HCT116 (cell line): ENCODE measurements around the gene QPCT. TPM values are rescaled to one million over a fixed set of nuclear protein-coding genes. Genes with fewer than 3 reads are reported as not detected.

Experiments
- ATAC-seq: fragments of 200-7000 bp; cut with Tn5 transposase; 2 replicates; pipeline ENCODE4 v1.9.1; 2020; ENCODE audit warnings: mild to moderate bottlenecking, moderate library complexity
- BruUV-seq: library from RNA; stranded (reverse); fragments of 400-500 nt; replicated peaks from 2 replicates; lab custom pipeline; 2021; lab: Mats Ljungman, UMichigan
- CTCF ChIA-PET: fragments of 300-600 bp; sonication (Branson Sonifier 250); formaldehyde crosslinking; loops from one replicate; lab custom pipeline; 2021; ENCODE audit warnings: antibody characterized with exemption; lab: Charles Lee
- POLR2A ChIA-PET: fragments of 300-600, 350-600 bp; sonication (Branson Sonifier 250); formaldehyde crosslinking; loops from one replicate; lab custom pipeline; 2021; ENCODE audit warnings: antibody characterized with exemption; lab: Charles Lee
- RAD21 ChIA-PET, 2 experiments: fragments of 300-600 bp; sonication (Branson Sonifier 250); formaldehyde crosslinking; loops; one replicate each; lab custom pipeline; 2023; ENCODE audit warnings: low total read pairs in 2 of 2; ENCODE audit not compliant: uncharacterized antibody in 2 of 2, unreplicated experiment in 2 of 2, low non-redundant PET in 1 of 2; lab: Charles Lee
- DNase-seq: peaks from one replicate; pipeline ENCODE4 v3.0.0-alpha.2; 2010; ENCODE audit warnings: low read depth, low spot score
- H2AFZ ChIP-seq: fragments of 200-600 bp; shearing (Covaris generic), sonication (generic); 2 replicates; pipeline ENCODE4 v1.6.1; 2017; ENCODE audit warnings: low read depth, mixed run types, mixed read lengths, antibody characterized with exemption, low read length; ENCODE audit not compliant: poor library complexity, severe bottlenecking
- H3K27ac ChIP-seq: 2 replicates; pipeline ENCODE4 v1.5.1; 2012; ENCODE audit warnings: low read depth, low read length
- H3K27me3 ChIP-seq: fragments of 200-600 bp; sonication (generic); 2 replicates; pipeline ENCODE4 v1.6.1; 2016; ENCODE audit warnings: mixed run types, low read length, mixed read lengths; ENCODE audit not compliant: insufficient read depth
- H3K36me3 ChIP-seq, 2 experiments: fragments of 200-500 bp in 1 of 2; fragments of 200-600 bp in 1 of 2; sonication (Bioruptor generic) in 1 of 2; sonication (generic) in 1 of 2; 2 replicates each; pipeline versions ENCODE4 v1.5.1 to v1.6.1; 2014 to 2016; ENCODE audit warnings: low read length in 2 of 2, inconsistent platforms in 1 of 2, mixed read lengths in 1 of 2, mixed run types in 1 of 2; ENCODE audit not compliant: insufficient read depth in 2 of 2, control insufficient read depth in 1 of 2
- H3K4me1 ChIP-seq, 2 experiments: fragments of 200-600 bp in 1 of 2; sonication (generic) in 1 of 2; 2 replicates each; pipeline versions ENCODE4 v1.5.1 to v1.6.1; 2012 to 2017; ENCODE audit warnings: low read length in 2 of 2, inconsistent platforms in 1 of 2, mild to moderate bottlenecking in 1 of 2, mixed read lengths in 1 of 2, mixed run types in 1 of 2, moderate library complexity in 1 of 2; ENCODE audit not compliant: insufficient read depth in 2 of 2, control insufficient read depth in 1 of 2
- H3K4me2 ChIP-seq: fragments of 200-600 bp; sonication (generic); 2 replicates; pipeline ENCODE4 v1.6.1; 2017; ENCODE audit warnings: mixed run types, low read length, mixed read lengths
- H3K4me3 ChIP-seq, 2 experiments: fragments of 200-600 bp in 1 of 2; sonication (generic) in 1 of 2; replicated peaks in 1 of 2; 2 replicates each; pipeline ENCODE4 v1.5.1; 2011 to 2016; ENCODE audit warnings: low read length in 2 of 2, control low read depth in 1 of 2, low read depth in 1 of 2, mild to moderate bottlenecking in 1 of 2, mixed read lengths in 1 of 2, mixed run types in 1 of 2
- H3K79me2 ChIP-seq: fragments of 200-600 bp; sonication (generic); 2 replicates; pipeline ENCODE4 v1.6.1; 2017; ENCODE audit warnings: mild to moderate bottlenecking, mixed run types, low read length, moderate library complexity, mixed read lengths; ENCODE audit not compliant: insufficient read depth
- H3K9ac ChIP-seq: fragments of 200-600 bp; sonication (generic); 2 replicates; pipeline ENCODE4 v1.6.1; 2016; ENCODE audit warnings: low read length, mixed read lengths
- H3K9me2 ChIP-seq: fragments of 200-600 bp; sonication (generic), shearing (Covaris generic); 2 replicates; pipeline ENCODE4 v1.6.1; 2017; ENCODE audit warnings: mixed run types, mild to moderate bottlenecking, moderate library complexity; ENCODE audit not compliant: insufficient read depth
- H3K9me3 ChIP-seq, 2 experiments: fragments of 200-500 bp in 1 of 2; fragments of 200-600 bp in 1 of 2; sonication (Bioruptor generic) in 1 of 2; sonication (generic) in 1 of 2; 2 replicates each; pipeline ENCODE4 v1.6.1; 2014 to 2017; ENCODE audit warnings: low read length in 2 of 2, mixed read lengths in 2 of 2, inconsistent platforms in 1 of 2, low read depth in 1 of 2, mild to moderate bottlenecking in 1 of 2, mixed run types in 1 of 2, moderate library complexity in 1 of 2; ENCODE audit not compliant: control insufficient read depth in 1 of 2, insufficient read depth in 1 of 2
- H4K20me1 ChIP-seq: fragments of 200-600 bp; sonication (generic), shearing (Covaris generic); 2 replicates; pipeline ENCODE4 v1.6.1; 2017; ENCODE audit warnings: mixed run types, mild to moderate bottlenecking, moderate library complexity; ENCODE audit not compliant: insufficient read depth
- CEBPB ChIP-seq: IDR thresholded peaks from 2 replicates; pipeline ENCODE4 v1.6.1; 2012; ENCODE audit warnings: low read depth
- ELF1 ChIP-seq: IDR thresholded peaks from 2 replicates; pipeline ENCODE4 v1.6.1; 2012; ENCODE audit warnings: low read depth, borderline replicate concordance
- EZH2phosphoT487 ChIP-seq: fragments of 200-600 bp; IDR thresholded peaks from 2 replicates; pipeline ENCODE4 v1.6.1; 2018; ENCODE audit warnings: antibody characterized with exemption, borderline replicate concordance
- POLR2A ChIP-seq: IDR thresholded peaks from 2 replicates; pipeline ENCODE4 v1.7.0; 2011; ENCODE audit warnings: borderline replicate concordance; ENCODE audit not compliant: insufficient read depth, insufficient read length; ENCODE audit errors: extremely low read depth
- RAD21 ChIP-seq: IDR thresholded peaks from 2 replicates; pipeline ENCODE4 v1.6.1; 2012; ENCODE audit warnings: low read depth, mild to moderate bottlenecking
- SIN3A ChIP-seq: IDR thresholded peaks from 2 replicates; pipeline ENCODE4 v1.6.1; 2012; ENCODE audit warnings: low read depth
- SP1 ChIP-seq: IDR thresholded peaks from 2 replicates; pipeline ENCODE4 v1.6.1; 2012; ENCODE audit warnings: low read depth
- SRF ChIP-seq: IDR thresholded peaks from 2 replicates; pipeline ENCODE4 v1.6.1; 2012; ENCODE audit warnings: low read depth
- TCF7L2 ChIP-seq: IDR thresholded peaks from 2 replicates; pipeline ENCODE4 v1.7.0; 2011; ENCODE audit warnings: borderline replicate concordance, inconsistent platforms; ENCODE audit not compliant: insufficient read depth, insufficient read length; ENCODE audit errors: extremely low read depth
- ZFX ChIP-seq: fragments of 450-650 bp; IDR thresholded peaks from 2 replicates; pipeline ENCODE4 v1.6.1; 2017
- ZNF274 ChIP-seq: fragments of 200-500 bp; sonication (Bioruptor generic); IDR thresholded peaks from 2 replicates; pipeline ENCODE4 v1.6.1; 2014; ENCODE audit warnings: mild to moderate bottlenecking, low read depth, low read length, inconsistent platforms
- intact Hi-C: fragments of 100-400 bp; cut with micrococcal nuclease; formaldehyde crosslinking; loops from 2 replicates; pipeline ENCODE4 v1.10.0; 2022
- total RNA-seq: library from RNA; stranded (reverse); gene quantifications from one replicate; pipeline ENCODE4 v1.2.1, GENCODE V29; 2021; ENCODE audit not compliant: unreplicated experiment
- TF ChIP-seq, protein P1 (sequence below): IDR thresholded peaks from 2 replicates; pipeline ENCODE4 v1.6.1; 2011; ENCODE audit warnings: mild to moderate bottlenecking, low read length, moderate library complexity; ENCODE audit not compliant: insufficient replicate concordance; ENCODE audit errors: extremely low read depth
- TF ChIP-seq, protein P2 (sequence below): IDR thresholded peaks from 2 replicates; pipeline ENCODE4 v1.6.1; 2012
- TF ChIP-seq, protein P3 (sequence below): IDR thresholded peaks from 2 replicates; pipeline ENCODE4 v1.6.1; 2012; ENCODE audit warnings: low read depth

Gene QPCT
- total RNA-seq, 1 experiment from 2014 or later = not detected

DNA sequence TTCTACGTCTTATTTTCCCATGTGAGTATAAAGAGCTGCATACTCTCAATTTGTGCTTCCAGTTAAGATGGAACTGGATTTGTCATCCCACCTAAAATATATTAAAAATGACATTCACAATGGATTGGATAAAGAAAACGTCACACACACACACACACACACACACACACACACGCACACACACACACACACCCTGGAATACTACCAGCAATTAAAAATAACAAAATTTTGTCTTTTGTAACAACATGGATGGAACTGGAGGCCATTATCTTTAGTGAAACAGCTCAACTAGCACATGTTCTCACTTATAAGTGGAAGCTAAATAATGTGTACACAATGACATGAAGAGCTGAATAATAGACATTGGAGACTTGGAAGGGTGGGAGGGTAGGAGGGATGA is 3.8 kb upstream of the QPCT start:
- H3K79me2 ChIP-seq = no peaks in the 10 kb centered on the region
- POLR2A ChIA-PET = interaction anchor here (0.6 kb wide), 1 partner anchor 9 kb away, joined by 3 read pairs; no protein-coding TSS in a partner anchor
- H3K27me3 ChIP-seq = no peaks in the 10 kb centered on the region
- no peaks in the 10 kb centered on the region for H3K4me1 ChIP-seq
- H3K9me3 ChIP-seq = no peaks in the 10 kb centered on the region
- BruUV-seq = no TSS peak
- intact Hi-C loops = no loop called here
- no peaks in the 10 kb centered on the region for H4K20me1 ChIP-seq
- no peaks in the 10 kb centered on the region for H3K9me2 ChIP-seq
- H2AFZ ChIP-seq = no peak overlapping the region
- H3K36me3 ChIP-seq = no peaks in the 10 kb centered on the region
- RAD21 ChIA-PET = no interaction called here
- DNase-seq = no peak
- CTCF ChIA-PET = interaction anchor here (1.2 kb wide), 1 partner anchor 55 kb away, joined by 3 read pairs; no protein-coding TSS in a partner anchor
- H3K4me3 ChIP-seq = no peak overlapping the region
- ATAC-seq = no peak
- no peak for TF ChIP-seq POLR2A
- no peak for TF ChIP-seq TCF7L2
- TF ChIP-seq RAD21 = no peak
- no peak for TF ChIP-seq EZH2phosphoT487
- no peak for TF ChIP-seq ZNF274
- no peak for TF ChIP-seq CEBPB
- TF ChIP-seq, protein P1, sequence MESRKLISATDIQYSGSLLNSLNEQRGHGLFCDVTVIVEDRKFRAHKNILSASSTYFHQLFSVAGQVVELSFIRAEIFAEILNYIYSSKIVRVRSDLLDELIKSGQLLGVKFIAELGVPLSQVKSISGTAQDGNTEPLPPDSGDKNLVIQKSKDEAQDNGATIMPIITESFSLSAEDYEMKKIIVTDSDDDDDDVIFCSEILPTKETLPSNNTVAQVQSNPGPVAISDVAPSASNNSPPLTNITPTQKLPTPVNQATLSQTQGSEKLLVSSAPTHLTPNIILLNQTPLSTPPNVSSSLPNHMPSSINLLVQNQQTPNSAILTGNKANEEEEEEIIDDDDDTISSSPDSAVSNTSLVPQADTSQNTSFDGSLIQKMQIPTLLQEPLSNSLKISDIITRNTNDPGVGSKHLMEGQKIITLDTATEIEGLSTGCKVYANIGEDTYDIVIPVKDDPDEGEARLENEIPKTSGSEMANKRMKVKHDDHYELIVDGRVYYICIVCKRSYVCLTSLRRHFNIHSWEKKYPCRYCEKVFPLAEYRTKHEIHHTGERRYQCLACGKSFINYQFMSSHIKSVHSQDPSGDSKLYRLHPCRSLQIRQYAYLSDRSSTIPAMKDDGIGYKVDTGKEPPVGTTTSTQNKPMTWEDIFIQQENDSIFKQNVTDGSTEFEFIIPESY = no peak
- no peak for TF ChIP-seq SIN3A
- no peak for TF ChIP-seq SRF
- TF ChIP-seq, protein P2, sequence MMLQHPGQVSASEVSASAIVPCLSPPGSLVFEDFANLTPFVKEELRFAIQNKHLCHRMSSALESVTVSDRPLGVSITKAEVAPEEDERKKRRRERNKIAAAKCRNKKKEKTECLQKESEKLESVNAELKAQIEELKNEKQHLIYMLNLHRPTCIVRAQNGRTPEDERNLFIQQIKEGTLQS = no peak
- TF ChIP-seq ZFX = no peak
- TF ChIP-seq ELF1 = no peak
- TF ChIP-seq, protein P3, sequence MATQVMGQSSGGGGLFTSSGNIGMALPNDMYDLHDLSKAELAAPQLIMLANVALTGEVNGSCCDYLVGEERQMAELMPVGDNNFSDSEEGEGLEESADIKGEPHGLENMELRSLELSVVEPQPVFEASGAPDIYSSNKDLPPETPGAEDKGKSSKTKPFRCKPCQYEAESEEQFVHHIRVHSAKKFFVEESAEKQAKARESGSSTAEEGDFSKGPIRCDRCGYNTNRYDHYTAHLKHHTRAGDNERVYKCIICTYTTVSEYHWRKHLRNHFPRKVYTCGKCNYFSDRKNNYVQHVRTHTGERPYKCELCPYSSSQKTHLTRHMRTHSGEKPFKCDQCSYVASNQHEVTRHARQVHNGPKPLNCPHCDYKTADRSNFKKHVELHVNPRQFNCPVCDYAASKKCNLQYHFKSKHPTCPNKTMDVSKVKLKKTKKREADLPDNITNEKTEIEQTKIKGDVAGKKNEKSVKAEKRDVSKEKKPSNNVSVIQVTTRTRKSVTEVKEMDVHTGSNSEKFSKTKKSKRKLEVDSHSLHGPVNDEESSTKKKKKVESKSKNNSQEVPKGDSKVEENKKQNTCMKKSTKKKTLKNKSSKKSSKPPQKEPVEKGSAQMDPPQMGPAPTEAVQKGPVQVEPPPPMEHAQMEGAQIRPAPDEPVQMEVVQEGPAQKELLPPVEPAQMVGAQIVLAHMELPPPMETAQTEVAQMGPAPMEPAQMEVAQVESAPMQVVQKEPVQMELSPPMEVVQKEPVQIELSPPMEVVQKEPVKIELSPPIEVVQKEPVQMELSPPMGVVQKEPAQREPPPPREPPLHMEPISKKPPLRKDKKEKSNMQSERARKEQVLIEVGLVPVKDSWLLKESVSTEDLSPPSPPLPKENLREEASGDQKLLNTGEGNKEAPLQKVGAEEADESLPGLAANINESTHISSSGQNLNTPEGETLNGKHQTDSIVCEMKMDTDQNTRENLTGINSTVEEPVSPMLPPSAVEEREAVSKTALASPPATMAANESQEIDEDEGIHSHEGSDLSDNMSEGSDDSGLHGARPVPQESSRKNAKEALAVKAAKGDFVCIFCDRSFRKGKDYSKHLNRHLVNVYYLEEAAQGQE = no peak
- TF ChIP-seq SP1 = no peak
- H3K4me2 ChIP-seq = no peak overlapping the region
- H3K9ac ChIP-seq = no peak overlapping the region
- no peak overlapping the region for H3K27ac ChIP-seq
